Spinal cord (tissue), 10 donors: ENCODE measurements around the gene RASL12. TPM values are rescaled to one million over a fixed set of nuclear protein-coding genes. Genes with fewer than 3 reads are reported as not detected.
A peak's percentile ranks its signal among the peaks of the same experiment; 100 is the strongest.
"Not testable (repeated sequence)": the region's sequence is repeated elsewhere in the genome, so short reads cannot be mapped to it uniquely, and the experiment has no call there.

Source experiments
- DNase-seq, 6 donors: peaks; one replicate each; pipeline versions ENCODE4 v3.0.0 to v3.0.0-alpha.2; 2013 to 2015; ENCODE audit warnings: low spot score in 6 of 6, low read depth in 4 of 6
- H3K27ac ChIP-seq: one replicate; pipeline ENCODE4 v1.5.1; 2013; ENCODE audit warnings: low read depth, low read length, control low read depth
- H3K27me3 ChIP-seq: one replicate; pipeline ENCODE4 v1.6.1; 2013; ENCODE audit warnings: low read length; ENCODE audit not compliant: control insufficient read depth, insufficient read depth
- H3K36me3 ChIP-seq: one replicate; pipeline ENCODE4 v1.6.1; 2013; ENCODE audit warnings: low read length; ENCODE audit not compliant: control insufficient read depth, insufficient read depth
- H3K4me1 ChIP-seq: one replicate; pipeline ENCODE4 v1.6.1; 2013; ENCODE audit warnings: low read length; ENCODE audit not compliant: control insufficient read depth, insufficient read depth
- H3K4me3 ChIP-seq: one replicate; pipeline ENCODE4 v1.5.1; 2013; ENCODE audit warnings: low read depth, low read length, control low read depth
- H3K9me3 ChIP-seq: one replicate; pipeline ENCODE4 v1.6.1; 2013; ENCODE audit warnings: low read length; ENCODE audit not compliant: control insufficient read depth, insufficient read depth
- WGBS: methylation state at CpG from one replicate; pipeline ENCODE4 v1.1.5; 2013; ENCODE audit warnings: missing lambda C conversion rate; ENCODE audit not compliant: insufficient coverage; 5-methylcytosine and 5-hydroxymethylcytosine counted together
- polyA plus RNA-seq, 2 donors: library from polyadenylated mRNA; unstranded; fragments of 120-200 nt; gene quantifications; one replicate each; pipeline ENCODE4 v1.2.1, GENCODE V29; 2013; ENCODE audit not compliant: insufficient read length in 2 of 2
- total RNA-seq, 2 donors: library from RNA; depleted of rRNA in 1 of 2; stranded (reverse); fragments of 120-200 nt in 1 of 2; fragments of >200 nt in 1 of 2; gene quantifications; one replicate each; pipeline versions ENCODE4 v1.2.3 to v1.2.4, GENCODE V29; 2013 to 2014
- donor health status: healthy.

Gene RASL12
- total and polyA plus RNA-seq, 4 donors: 6.4 to 18.8 (median 14.9) TPM

DNA sequence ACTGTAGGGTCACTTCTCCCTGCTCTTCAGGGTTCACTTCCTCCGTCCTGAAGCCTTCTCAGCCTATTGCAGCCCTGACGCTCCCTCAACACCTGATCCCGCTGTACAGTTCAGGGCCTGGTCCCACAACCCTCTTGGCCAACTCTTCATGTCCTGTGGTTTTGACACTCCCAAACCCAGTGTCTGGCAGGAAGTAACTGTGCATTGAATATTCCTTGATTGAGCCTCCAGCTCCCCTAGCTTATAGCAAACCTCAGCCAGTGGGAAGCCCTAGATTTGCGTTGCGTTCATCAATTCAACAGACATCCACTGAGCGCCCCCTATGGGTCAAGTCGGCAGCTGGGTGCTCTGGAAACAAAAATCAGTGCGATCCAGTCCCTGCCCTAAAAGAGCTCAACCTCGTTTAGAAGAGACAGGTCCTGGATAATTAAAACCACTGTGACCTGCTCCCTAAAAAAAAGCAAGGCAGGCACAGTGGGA is 33.7 kb upstream of the RASL12 start:
- no peak overlapping the region for H3K4me3 ChIP-seq
- 32% methylated on average over 9 of the region's 9 CpGs for WGBS
- DNase-seq: peak in 5 of 6 donors; percentile 60 to 93 (median 69)

DNA sequence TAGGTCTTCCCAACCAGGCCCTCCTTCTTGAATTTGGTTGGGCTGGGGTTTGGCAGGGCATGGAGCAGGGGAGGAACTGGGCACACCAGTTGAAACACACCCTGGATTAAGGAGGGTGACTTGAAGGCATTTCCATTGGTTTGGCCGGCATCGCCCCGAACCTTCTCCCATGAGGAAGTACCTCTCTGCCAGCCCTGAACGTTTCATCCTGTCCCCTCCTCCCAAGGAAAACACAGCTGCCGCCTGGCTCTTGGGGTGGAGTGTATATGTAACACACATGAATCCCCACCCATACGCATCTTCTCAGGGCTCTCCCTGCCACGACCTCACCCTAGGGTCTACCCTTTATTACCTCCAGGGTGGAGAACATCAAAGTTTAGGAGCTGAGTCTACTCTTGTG is 32.7 kb upstream of the RASL12 start:
- Histone ChIP-seq H3K27ac (no peak overlapping the region), H3K36me3 (peaks cover 74% of the 10 kb centered on the region), H3K9me3 (no peaks in the 10 kb centered on the region), H3K27me3 (no peaks in the 10 kb centered on the region), H3K4me3 (no peak overlapping the region), H3K4me1 (peaks cover 8% of the 10 kb centered on the region)
- DNase-seq: no peak
- WGBS: no CpG with 5 or more reads among the region's 7 CpGs

More for the DNA sequence above, 33.7 kb upstream of the RASL12 start:
- Histone ChIP-seq H3K36me3 (peaks cover 75% of the 10 kb centered on the region), H3K27ac (no peak overlapping the region), H3K9me3 (no peaks in the 10 kb centered on the region), H3K27me3 (no peaks in the 10 kb centered on the region), H3K4me1 (peaks cover 8% of the 10 kb centered on the region)

DNA sequence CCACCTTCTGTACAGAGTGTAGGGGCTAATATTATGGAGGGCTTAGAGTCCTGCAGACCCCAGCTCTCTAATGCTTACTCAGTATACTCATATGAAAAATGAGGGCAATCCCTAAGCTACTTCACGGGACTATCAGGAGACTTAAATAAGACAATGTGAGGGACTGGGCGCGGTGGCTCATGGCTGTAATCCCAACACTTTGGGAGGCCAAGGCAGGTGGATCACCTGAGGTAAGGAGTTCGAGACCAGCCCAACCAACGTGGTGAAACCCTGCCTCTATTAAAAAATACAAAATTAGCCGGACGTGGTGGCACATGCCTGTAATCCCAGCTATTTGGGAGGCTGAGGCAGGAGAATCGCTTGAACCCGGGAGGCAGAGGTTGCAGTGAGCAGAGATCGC is 32.0 kb upstream of the RASL12 start:
- H3K36me3 ChIP-seq: peaks cover 72% of the 10 kb centered on the region
- DNase-seq, H3K4me3 ChIP-seq, H3K9me3 ChIP-seq, H3K27me3 ChIP-seq, H3K27ac ChIP-seq: not testable (repeated sequence)
- H3K4me1 ChIP-seq: peaks cover 12% of the 10 kb centered on the region
- 90% methylated on average over 2 of the region's 10 CpGs for WGBS

DNA sequence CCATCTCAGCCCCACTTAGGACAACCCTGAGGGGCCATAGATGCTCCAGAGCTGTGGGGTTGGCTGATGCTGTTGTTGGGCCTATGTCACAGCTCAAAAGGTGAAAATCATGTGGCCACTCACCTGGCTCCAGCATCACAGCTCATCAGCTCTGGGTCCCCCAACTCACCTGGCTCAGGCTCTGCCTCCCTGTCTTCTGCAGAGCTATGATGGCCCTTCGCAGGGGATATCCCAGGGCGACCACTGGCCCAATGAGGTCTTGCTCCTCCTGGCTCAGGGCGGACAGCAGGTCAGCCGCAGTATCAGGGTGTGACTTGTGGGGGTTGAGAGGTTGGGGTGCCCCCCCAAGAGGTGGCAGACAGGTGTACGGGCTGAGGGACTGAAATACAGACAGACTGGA is 31.5 kb upstream of the RASL12 start:
- no peak for DNase-seq
- H3K27ac ChIP-seq: no peak overlapping the region
- H3K4me1 ChIP-seq: peaks cover 16% of the 10 kb centered on the region
- no peaks in the 10 kb centered on the region for H3K9me3 ChIP-seq
- H3K4me3 ChIP-seq: no peak overlapping the region
- 100% methylated on average over 5 of the region's 5 CpGs for WGBS
- no peaks in the 10 kb centered on the region for H3K27me3 ChIP-seq
- H3K36me3 ChIP-seq: peaks cover 73% of the 10 kb centered on the region

DNA sequence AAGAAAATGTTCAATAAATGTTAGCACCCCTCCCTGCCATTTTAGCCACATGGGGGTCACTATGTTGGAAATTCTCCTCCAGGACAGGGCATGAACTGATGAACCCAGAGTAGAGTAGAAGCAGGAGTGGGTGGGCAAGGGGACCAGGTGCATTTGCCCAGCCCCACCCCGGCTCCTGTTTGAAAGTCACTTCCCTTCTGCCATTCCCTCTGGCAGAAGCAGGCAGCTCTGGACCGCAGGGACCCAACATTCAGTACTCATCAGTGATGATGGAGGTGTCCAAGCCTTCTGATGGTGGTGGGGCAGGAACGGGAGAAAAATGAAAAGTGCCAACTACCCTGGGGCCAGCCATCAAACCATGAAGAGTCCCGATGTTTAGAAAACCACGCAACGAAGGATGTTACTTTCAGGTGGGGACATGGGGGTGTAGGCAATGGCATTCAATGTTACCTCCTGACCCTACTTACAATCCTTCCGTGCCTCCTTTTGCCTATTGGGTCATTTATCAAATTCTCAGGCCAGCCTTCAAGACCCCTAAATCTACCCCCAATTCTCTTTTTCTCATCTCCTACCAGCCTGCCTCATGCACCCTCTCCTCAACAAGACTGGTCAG is 30.0 kb upstream of the RASL12 start:
- WGBS: 100% methylated on average over 2 of the region's 7 CpGs
- Histone ChIP-seq H3K27ac (no peak overlapping the region), H3K9me3 (no peaks in the 10 kb centered on the region), H3K27me3 (no peaks in the 10 kb centered on the region), H3K4me3 (no peak overlapping the region), H3K4me1 (peaks cover 28% of the 10 kb centered on the region), H3K36me3 (peaks cover 82% of the 10 kb centered on the region)
- DNase-seq: no peak

DNA sequence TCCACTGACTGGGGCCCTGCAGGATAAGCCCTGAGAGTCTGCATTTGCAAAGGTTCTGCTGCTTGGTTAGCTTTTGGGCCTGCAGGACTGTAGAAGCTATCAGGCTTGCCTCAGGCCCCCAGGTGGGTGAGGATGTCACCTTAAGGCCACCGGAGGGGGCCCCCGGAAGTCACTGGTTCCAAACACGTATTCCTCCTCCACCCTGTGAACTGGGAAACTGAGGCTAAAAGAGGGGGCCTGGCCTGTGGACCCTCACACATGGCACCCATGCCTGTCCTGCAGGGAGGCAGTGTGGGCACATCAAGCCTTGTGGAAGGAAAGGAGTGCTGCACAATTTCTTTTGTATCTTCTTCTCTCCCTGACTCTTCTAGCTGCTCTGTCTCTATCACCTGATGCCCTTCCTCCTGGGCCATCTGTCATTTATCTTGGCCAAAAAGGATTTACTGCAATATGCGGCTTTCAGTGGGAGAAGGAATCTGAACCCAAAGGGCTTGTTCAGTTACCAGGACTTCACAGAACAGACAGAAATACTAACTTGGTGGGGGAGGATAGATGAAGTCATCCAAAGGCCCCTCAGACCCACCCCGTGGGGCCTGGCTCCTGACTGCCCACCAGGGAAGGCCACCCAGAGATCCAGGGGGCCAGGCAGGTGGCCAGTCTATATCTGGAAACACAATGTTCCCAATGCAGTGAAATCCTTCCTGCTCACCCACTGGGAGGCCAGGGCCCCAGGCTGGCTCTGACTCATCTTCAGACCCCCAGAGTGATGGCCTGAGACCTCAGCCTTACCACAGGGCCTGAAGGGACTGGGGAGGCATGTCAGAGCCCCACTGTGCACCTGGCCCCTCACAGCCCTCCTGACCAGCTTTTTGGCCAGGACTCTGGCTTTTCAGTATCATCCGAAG is 28.9 kb upstream of the RASL12 start:
- Histone ChIP-seq H3K27me3 (no peaks in the 10 kb centered on the region), H3K27ac (no peak overlapping the region)
- WGBS: 94% methylated on average over 6 of the region's 6 CpGs

DNA sequence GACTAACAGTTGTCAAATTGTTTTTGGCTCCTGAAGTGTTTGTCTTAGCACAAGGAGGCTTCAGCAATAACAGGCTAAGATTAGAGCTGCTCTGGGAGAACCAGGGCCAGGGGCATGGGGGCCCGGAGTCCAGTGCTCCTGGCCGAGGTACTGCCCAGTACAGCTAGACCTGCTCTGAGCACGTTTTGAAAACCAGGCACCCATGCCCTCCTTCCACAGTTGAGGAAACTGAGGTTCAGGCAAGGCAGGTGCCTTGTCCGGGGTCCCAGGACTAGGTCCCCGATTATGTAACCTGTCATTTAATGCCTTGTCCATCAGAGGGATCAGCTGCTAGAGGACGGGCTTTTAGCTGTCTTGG is 27.9 kb upstream of the RASL12 start:
- peaks cover 68% of the 10 kb centered on the region for H3K36me3 ChIP-seq
- WGBS: 87% methylated on average over 6 of the region's 6 CpGs

More for the DNA sequence above, 28.9 kb upstream of the RASL12 start:
- DNase-seq: no peak
- H3K4me3 ChIP-seq: no peak overlapping the region
- peaks cover 28% of the 10 kb centered on the region for H3K4me1 ChIP-seq
- no peaks in the 10 kb centered on the region for H3K9me3 ChIP-seq
- peaks cover 75% of the 10 kb centered on the region for H3K36me3 ChIP-seq

DNA sequence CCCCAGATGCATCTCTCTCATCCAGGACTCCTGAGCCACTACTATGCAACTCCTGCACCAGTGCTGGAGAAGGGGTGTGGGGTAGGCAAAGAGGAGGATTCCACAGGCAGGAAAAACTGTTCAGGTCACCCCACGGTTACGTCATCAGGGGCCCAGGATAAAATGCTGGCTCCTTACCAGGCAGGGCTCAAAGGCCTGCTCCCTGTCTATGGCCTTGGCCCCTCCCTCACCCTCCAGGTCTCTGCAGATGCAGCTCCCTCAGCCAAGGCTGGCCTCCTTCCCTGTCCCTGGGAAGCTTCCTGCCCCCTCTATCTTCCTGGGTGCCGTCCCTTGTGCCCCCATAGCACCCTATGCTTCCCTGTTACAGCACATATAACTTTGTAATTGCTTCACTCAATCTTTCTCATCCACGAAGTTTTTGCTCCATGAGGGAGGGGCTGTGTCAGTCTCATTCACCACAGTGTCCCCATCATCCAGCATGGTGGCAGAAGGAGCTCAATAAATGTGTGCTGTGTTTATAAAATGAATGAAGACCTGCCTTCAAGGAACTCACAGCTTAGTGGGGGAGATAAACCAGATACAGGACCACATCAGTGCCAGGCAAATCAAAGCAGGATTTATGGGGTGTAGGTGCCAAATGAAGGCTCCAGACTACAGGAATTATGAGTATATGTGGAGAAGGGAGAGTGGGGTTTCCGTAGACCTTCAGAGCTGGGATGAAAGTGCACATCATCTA is 27.4 kb upstream of the RASL12 start:
- H3K36me3 ChIP-seq: peaks cover 67% of the 10 kb centered on the region
- H3K4me3 ChIP-seq: no peak overlapping the region
- H3K4me1 ChIP-seq: peaks cover 22% of the 10 kb centered on the region
- 89% methylated on average over 4 of the region's 5 CpGs for WGBS
- no peaks in the 10 kb centered on the region for H3K27me3 ChIP-seq
- no peak overlapping the region for H3K27ac ChIP-seq
- no peaks in the 10 kb centered on the region for H3K9me3 ChIP-seq
- DNase-seq: no peak

More for the DNA sequence above, 27.9 kb upstream of the RASL12 start:
- DNase-seq: peak in 1 of 6 donors; percentile 31
- H3K9me3 ChIP-seq: no peaks in the 10 kb centered on the region
- H3K27ac ChIP-seq: no peak overlapping the region
- no peak overlapping the region for H3K4me3 ChIP-seq
- H3K27me3 ChIP-seq: no peaks in the 10 kb centered on the region
- H3K4me1 ChIP-seq: peaks cover 22% of the 10 kb centered on the region

DNA sequence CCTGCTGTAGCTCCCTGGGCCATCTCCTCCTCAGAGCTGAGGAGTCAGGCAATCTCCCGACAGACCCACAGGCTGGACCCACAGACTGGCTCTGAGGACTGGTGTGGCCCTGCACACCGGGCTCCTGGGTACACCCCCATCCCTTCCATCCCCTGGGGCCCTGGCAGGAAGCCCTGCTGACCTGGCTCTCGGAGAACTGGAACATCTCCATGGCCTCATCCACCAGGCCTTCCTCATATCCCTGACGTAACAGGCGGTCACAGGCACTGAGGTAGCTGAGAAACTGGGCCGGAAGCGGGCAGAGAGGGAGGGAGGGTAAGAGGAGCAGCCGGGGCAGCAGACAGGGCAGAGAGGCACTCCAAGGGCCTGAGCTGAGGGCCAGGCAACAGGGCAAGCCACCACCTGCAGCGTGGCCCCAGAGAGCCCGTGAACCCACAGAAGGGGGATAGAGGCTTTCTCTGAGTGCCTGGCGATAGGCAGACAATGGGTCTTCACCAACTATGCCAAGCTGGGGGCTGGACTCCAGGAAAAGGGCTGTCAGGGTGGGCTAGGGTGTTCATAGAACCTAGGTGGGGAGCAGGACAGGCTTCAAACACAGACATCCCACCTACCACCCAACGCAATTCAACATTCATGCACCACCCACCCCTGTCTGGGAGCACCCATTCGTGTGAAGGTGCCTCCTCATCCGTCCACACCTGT is 26.7 kb upstream of the RASL12 start:
- WGBS: 89% methylated on average over 11 of the region's 14 CpGs
- Histone ChIP-seq H3K27ac (no peak overlapping the region), H3K27me3 (no peaks in the 10 kb centered on the region)

More for the DNA sequence above, 26.7 kb upstream of the RASL12 start:
- no peaks in the 10 kb centered on the region for H3K9me3 ChIP-seq
- DNase-seq: no peak
- no peak overlapping the region for H3K4me3 ChIP-seq
- H3K4me1 ChIP-seq: peaks cover 24% of the 10 kb centered on the region
- peaks cover 63% of the 10 kb centered on the region for H3K36me3 ChIP-seq
